GM19035 (cell line): ENCODE measurements around the gene RLN2.
"Not testable (repeated sequence)": the region's sequence is repeated elsewhere in the genome, so short reads cannot be mapped to it uniquely, and the experiment has no call there.

ENCODE experiments used
- ATAC-seq: cut with Tn5 transposase; IDR thresholded peaks from one replicate; pipeline ENCODE4 v1.9.1; 2021; ENCODE audit not compliant: unreplicated experiment

Gene RLN2, protein sequence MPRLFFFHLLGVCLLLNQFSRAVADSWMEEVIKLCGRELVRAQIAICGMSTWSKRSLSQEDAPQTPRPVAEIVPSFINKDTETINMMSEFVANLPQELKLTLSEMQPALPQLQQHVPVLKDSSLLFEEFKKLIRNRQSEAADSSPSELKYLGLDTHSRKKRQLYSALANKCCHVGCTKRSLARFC

DNA sequence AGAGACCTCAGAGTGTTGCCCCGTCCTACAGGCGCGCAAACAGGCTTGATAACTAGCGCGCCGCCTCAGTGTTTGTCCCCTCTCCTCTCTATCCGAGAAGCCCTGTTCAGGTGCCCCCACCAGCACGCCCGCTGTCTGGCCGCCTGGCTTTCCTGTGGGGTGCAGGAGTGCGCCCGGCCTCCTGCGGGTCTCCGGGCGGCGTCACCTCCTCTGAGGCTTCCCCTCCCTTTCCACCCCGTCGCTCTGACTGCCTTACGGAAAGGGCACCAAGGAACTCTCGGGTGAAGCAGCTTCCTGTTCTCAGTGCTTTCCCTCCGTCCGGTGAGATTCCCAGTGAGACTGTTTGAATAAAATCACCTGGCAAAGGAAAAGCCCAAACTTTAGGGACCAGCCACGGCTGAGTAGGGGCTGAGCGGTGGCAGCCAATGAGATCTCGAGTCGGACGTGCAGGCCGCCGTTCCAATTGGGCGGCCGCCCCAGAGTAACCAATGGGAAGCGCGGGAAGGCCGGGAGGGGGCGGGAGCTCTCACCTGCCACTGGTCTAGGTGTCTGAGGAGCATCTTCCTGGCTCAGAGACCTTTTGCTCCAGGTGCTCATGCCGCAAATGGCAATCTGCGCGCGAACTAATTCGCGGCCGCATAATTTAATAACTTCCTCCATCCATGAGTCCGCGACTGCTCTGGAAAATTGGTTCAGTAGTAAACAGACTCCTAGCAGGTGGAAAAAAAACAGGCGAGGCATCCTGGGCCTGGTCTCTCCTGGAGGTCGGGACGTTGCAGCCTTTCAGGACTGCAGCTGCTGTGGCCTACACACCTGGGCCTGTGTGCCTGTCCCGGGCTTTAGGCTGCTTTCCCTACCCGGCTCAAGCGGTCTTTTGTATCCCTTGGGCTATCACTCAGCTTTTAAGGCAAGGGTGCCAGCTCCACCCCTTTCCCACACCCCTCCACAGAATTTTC lies at the start of gene RLN2:
Gene RLN2, minus strand, starts transcription at position 877 of the 956 bp plus-strand sequence. Its CDS starts 136 bp downstream, at position 741.
- ATAC-seq = peak; percentile 99

DNA sequence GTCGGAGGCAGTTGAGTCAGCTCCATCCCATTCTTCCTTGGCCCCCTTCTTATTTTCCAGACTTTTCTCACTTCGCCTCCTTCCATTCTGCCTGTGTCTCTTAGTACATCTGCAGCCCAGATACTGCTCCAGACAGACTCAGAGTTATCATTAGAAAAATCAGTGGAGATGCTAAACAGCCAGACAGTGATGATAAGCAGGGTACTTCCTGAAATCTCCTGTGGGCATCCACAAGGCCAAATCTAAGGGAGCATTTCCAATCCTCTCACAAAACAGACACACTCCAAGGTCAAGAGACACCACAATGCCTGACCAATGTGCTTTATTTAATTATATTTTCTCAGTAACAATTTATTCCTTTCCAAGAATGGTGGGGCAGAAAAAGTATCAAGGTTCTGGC lies 49.7 kb upstream of the RLN2 start:
- no peak for ATAC-seq

GRCh38 chr9:5352637-5353248 lies 48.2 kb upstream of the RLN2 start:
- ATAC-seq = no peak

- ATAC-seq = peak; percentile 99
Measured at GRCh38 chr9:5338992-5339981, 34.8 kb upstream of the RLN2 start, which contains the start of gene RLN1. Gene RLN1 (minus strand): TSS chr9:5339876. CDS start chr9:5339746, 130 bp downstream.

DNA sequence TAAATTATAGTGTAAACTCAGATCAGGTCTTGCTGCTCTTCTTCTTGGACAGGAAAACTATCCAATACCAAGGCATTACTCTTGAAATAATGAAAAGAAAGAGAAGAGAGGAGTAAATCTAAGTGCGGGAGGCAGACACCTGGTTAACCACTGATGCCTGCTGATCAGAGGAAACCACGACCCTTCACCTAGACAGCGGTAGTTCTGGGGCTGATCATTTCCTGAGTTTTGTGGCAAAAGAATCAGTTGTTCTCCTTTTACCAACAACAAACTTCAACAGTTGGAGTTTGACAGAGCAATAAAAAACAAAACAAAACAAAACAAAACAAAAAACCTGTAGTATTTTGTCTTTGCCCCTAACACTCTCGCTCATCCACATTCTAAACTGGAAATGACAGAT lies 32.2 kb upstream of the RLN2 start:
- ATAC-seq = no peak

DNA sequence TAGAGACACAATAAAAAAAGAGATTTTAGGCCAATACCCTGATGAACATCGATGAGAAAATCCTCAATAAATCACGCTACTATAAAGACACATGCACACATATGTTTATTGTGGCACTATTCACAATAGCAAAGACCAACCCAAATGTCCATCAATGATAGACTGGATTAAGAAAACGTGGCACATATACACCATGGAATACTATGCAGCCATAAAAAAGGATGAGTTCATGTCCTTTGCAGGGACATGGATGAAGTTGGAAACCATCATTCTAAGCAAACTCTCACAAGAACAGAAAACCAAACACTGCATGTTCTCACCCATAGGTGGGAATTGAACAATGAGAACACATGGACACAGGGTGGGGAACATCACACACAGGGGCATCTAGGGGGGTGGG lies 26.8 kb upstream of the RLN2 start:
- ATAC-seq = not testable (repeated sequence)

- ATAC-seq = no peak
Measured at GRCh38 chr9:5326893-5327548, 22.5 kb upstream of the RLN2 start.

- ATAC-seq = no peak
Measured at GRCh38 chr9:5326187-5326586, 21.7 kb upstream of the RLN2 start.

GRCh38 chr9:5321601-5322000 lies 17.1 kb upstream of the RLN2 start:
- not testable (repeated sequence) for ATAC-seq

DNA sequence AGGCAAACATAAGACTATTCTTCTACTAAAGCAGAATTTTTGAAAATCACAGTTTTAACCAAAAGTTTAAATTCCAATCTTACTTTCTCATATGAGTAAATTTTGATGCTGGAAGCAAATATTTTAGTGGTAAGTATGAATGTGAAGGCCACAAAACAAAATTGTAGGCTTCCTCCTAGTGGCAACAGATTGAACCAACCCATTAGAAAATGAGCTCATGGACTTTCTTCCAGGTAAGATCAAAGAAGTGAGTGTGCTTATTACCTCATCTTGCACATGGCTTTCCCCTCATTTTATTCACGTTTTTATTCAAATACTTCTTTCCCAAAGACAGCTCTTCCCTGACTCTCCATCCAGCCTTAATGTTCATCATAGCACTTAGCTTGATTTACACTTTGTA lies 16.5 kb upstream of the RLN2 start:
- ATAC-seq = no peak

DNA sequence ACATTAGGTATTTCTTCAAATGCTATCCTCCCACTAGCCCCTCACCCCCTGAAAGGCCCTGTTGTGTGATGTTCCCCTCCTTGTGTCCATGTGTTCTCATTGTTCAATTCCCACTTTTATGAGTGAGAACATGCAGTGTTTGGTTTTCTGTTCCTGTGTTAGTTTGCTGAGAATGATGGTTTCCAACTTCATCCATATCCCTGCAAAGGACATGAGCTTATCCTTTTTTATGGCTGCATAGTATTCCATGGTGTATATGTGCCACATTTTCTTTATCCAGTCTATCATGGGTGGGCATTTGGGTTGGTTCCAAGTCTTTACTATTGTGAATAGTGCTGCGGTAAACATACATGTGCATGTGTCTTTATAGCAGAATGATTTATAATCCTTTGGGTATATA lies 11.9 kb upstream of the RLN2 start:
- ATAC-seq = not testable (repeated sequence)

GRCh38 chr9:5315187-5315923 lies 10.8 kb upstream of the RLN2 start:
- no peak for ATAC-seq

GRCh38 chr9:5310851-5311250 lies 6.3 kb upstream of the RLN2 start:
- no peak for ATAC-seq

DNA sequence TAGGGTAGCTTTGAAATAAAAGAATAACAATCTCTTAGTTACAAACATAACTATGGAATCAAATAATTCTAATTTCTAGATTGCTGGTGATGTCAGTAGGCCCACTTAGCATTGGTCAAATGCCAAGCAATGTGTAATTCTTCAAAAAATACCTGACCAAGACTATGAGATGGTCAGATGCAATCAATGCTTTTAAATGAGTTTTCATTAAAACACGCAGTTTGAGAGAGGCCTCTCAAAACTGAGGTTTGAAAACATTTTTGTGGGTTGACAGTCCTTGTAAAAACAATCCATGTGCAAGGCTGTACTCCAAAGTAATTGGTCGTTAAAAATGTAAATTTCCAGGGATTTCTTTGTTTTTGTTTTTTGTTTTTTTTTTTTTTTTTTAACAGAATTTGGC lies 1.2 kb upstream of the RLN2 start:
- no peak for ATAC-seq

GRCh38 chr9:5301544-5301943 lies 3.0 kb downstream of the RLN2 start:
- no peak for ATAC-seq

DNA sequence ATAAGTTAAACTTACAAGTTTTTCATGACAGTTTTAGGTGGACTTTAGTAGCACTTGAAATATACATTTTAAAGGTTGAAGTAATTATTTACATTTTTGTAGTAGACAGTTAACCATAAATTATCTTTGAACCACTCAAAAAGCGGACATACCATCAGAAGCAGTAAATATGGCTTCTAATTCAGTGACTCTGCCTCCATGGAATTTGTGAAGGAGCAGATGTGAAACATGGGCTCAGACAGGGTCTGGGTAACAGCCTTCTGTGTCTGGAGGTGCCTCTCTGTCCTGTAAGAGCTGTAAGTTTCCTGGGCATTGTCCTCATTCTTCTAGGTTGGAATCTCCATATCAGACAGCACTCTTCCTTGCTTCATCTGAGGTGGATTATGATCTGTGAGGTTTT lies 12.4 kb downstream of the RLN2 start:
- ATAC-seq = no peak

DNA sequence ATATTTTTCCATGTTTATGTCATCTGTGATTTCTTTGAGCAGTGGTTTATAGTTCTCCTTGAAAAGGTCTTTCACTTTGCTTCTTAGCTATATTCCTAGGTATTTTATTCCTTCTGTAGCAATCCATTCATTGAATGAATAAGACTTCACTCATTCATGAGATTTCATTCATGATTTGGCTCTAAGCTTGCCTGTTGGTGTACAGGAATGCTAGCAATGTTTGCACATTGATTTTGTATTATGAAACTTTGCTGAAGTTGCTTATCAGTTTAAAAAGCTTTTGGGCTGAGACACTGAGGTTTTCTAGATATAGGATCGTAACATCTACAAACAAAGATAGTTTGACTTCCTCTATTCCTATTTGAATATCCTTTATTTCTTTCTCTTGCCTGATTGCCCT lies 15.9 kb downstream of the RLN2 start:
- ATAC-seq = no peak

GRCh38 chr9:5286262-5286661 lies 18.3 kb downstream of the RLN2 start:
- no peak for ATAC-seq

- no peak for ATAC-seq
Measured at GRCh38 chr9:5278486-5278885, 26.0 kb downstream of the RLN2 start.
